ENCODE results near the gene CDC42EP4.

CDC42EP4 gene

GRCh38 chr17:73288534-73289302 is 23.1 kb downstream of the CDC42EP4 start:
- Histone ChIP-seq H3K9me3 (ENCODE audit: control insufficient read depth in 2 of 2, low read length in 2 of 2) (no peaks in the 10 kb centered on the region), H3K36me3 (ENCODE audit: control insufficient read depth in 2 of 2, insufficient read depth in 2 of 2, low read length in 2 of 2) (peaks cover 19 to 22% of the 10 kb centered on the region in 2 donors), H3K27me3 (ENCODE audit: control insufficient read depth in 2 of 2, insufficient read depth in 2 of 2, low read length in 2 of 2) (no peaks in the 10 kb centered on the region), H3K27ac (ENCODE audit: low read depth in 2 of 2, low read length in 2 of 2) (peak overlapping the region; percentile 74 to 80), H3K9ac (ENCODE audit: low read depth in 1 of 2, low read length in 2 of 2) (peak overlapping the region in 1 of 2 donors; percentile 14), H3K4me1 (ENCODE audit: control insufficient read depth in 2 of 2, insufficient read depth in 2 of 2, low read length in 2 of 2) (peaks cover 50 to 57% of the 10 kb centered on the region in 2 donors), H3K4me3 (ENCODE audit: low read length in 2 of 2) (no peak overlapping the region)

DNA sequence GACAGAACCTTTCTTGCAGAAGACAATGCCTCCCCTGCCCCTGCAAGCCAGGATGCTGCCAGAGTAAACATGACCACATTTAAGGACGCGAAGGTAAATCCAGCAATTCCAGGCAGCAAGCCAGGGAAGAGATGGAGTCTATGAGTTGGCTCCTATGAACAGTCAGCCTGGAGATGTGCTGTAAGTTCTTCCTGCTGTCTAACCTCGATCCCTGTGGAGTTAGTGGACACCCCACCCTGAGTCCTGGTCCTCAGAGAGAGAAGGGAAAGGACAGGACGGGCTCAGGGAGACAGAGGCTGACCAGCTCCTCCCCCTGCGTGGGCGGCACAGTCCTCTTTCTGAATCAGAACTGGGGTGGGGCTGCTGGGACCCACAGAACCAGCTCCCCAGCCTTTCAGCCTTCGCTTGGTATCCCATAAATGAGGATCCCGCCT is 24.9 kb downstream of the CDC42EP4 start:
- no peak overlapping the region for H3K27ac ChIP-seq (ENCODE audit: low read depth in 2 of 2, low read length in 2 of 2)
- H3K27me3 ChIP-seq (ENCODE audit: control insufficient read depth in 2 of 2, insufficient read depth in 2 of 2, low read length in 2 of 2) = no peaks in the 10 kb centered on the region
- H3K4me1 ChIP-seq (ENCODE audit: control insufficient read depth in 2 of 2, insufficient read depth in 2 of 2, low read length in 2 of 2) = peaks cover 41 to 43% of the 10 kb centered on the region in 2 donors
- no peak overlapping the region for H3K4me3 ChIP-seq (ENCODE audit: low read length in 2 of 2)
- H3K9me3 ChIP-seq (ENCODE audit: control insufficient read depth in 2 of 2, low read length in 2 of 2) = no peaks in the 10 kb centered on the region
- H3K9ac ChIP-seq (ENCODE audit: low read depth in 1 of 2, low read length in 2 of 2) = no peak overlapping the region
- H3K36me3 ChIP-seq (ENCODE audit: control insufficient read depth in 2 of 2, insufficient read depth in 2 of 2, low read length in 2 of 2) = peaks cover 19 to 23% of the 10 kb centered on the region in 2 donors

GRCh38 chr17:73285916-73286862 is 25.6 kb downstream of the CDC42EP4 start:
- Histone ChIP-seq H3K9ac (ENCODE audit: low read depth in 1 of 2, low read length in 2 of 2) (no peak overlapping the region), H3K36me3 (ENCODE audit: control insufficient read depth in 2 of 2, insufficient read depth in 2 of 2, low read length in 2 of 2) (peaks cover 19 to 23% of the 10 kb centered on the region in 2 donors), H3K27ac (ENCODE audit: low read depth in 2 of 2, low read length in 2 of 2) (no peak overlapping the region), H3K9me3 (ENCODE audit: control insufficient read depth in 2 of 2, low read length in 2 of 2) (no peaks in the 10 kb centered on the region), H3K27me3 (ENCODE audit: control insufficient read depth in 2 of 2, insufficient read depth in 2 of 2, low read length in 2 of 2) (no peaks in the 10 kb centered on the region), H3K4me3 (ENCODE audit: low read length in 2 of 2) (no peak overlapping the region), H3K4me1 (ENCODE audit: control insufficient read depth in 2 of 2, insufficient read depth in 2 of 2, low read length in 2 of 2) (peaks cover 34 to 36% of the 10 kb centered on the region in 2 donors)

GRCh38 chr17:73285603-73285908 is 26.2 kb downstream of the CDC42EP4 start:
- Histone ChIP-seq H3K9ac (ENCODE audit: low read depth in 1 of 2, low read length in 2 of 2) (no peak overlapping the region), H3K9me3 (ENCODE audit: control insufficient read depth in 2 of 2, low read length in 2 of 2) (no peaks in the 10 kb centered on the region), H3K36me3 (ENCODE audit: control insufficient read depth in 2 of 2, insufficient read depth in 2 of 2, low read length in 2 of 2) (peaks cover 19 to 23% of the 10 kb centered on the region in 2 donors), H3K4me1 (ENCODE audit: control insufficient read depth in 2 of 2, insufficient read depth in 2 of 2, low read length in 2 of 2) (peaks cover 27 to 30% of the 10 kb centered on the region in 2 donors), H3K27me3 (ENCODE audit: control insufficient read depth in 2 of 2, insufficient read depth in 2 of 2, low read length in 2 of 2) (no peaks in the 10 kb centered on the region), H3K27ac (ENCODE audit: low read depth in 2 of 2, low read length in 2 of 2) (no peak overlapping the region), H3K4me3 (ENCODE audit: low read length in 2 of 2) (no peak overlapping the region)

DNA sequence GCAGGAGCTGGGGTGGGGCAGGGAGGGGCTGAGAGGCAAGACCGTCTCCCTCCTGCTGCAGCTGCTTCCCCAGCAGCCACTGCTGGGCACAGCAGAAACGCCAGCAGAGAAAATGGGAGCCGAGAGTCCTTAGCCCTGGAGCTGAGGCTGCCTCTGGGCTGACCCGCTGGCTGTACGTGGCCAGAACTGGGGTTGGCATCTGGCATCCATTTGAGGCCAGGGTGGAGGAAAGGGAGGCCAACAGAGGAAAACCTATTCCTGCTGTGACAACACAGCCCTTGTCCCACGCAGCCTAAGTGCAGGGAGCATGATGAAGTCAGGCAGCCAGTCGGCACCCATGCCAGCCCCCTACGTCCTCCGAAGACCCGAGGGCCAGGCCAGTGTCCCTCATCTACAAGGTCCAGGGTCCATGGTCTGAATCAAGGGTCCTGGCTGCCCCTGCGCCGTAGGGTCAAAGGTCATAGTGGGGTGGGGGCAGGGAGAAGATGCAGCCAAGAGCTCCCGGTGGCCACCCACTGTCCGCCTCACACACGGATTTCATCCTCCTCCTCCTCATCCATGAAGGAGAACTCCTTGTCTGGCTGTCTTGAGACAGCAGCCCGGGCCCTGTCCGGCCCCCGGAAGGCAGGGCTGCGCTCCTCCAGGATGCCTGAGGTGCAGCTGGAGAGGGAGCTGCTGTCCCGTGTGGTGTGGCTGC is 26.7 kb downstream of the CDC42EP4 start:
- no peak overlapping the region for H3K4me3 ChIP-seq (ENCODE audit: low read length in 2 of 2)
- H3K36me3 ChIP-seq (ENCODE audit: control insufficient read depth in 2 of 2, insufficient read depth in 2 of 2, low read length in 2 of 2) = peaks cover 19 to 23% of the 10 kb centered on the region in 2 donors
- no peak overlapping the region for H3K27ac ChIP-seq (ENCODE audit: low read depth in 2 of 2, low read length in 2 of 2)
- no peak overlapping the region for H3K9ac ChIP-seq (ENCODE audit: low read depth in 1 of 2, low read length in 2 of 2)
- peaks cover 22 to 25% of the 10 kb centered on the region in 2 donors for H3K4me1 ChIP-seq (ENCODE audit: control insufficient read depth in 2 of 2, insufficient read depth in 2 of 2, low read length in 2 of 2)
- H3K27me3 ChIP-seq (ENCODE audit: control insufficient read depth in 2 of 2, insufficient read depth in 2 of 2, low read length in 2 of 2) = no peaks in the 10 kb centered on the region
- no peaks in the 10 kb centered on the region for H3K9me3 ChIP-seq (ENCODE audit: control insufficient read depth in 2 of 2, low read length in 2 of 2)

DNA sequence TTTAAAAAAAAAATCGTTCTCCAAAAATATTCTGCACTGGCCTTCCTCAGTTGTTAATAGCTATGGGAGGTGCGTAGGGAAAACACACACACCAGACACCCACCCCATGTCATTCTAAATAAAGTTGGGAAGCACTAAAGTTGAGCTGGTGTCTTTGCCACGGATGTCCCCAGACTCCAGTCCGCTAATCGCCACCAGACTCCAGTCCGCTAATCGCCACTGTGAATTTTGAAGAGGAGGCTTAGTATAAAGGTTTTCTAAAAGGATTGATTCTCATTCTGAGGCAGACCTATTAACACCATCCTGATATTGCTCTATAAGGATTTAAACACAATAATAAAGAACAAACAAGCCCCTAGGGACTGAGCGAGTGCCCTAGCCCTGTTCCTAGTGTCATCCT is 27.4 kb downstream of the CDC42EP4 start:
- no peak overlapping the region for H3K27ac ChIP-seq (ENCODE audit: low read depth in 2 of 2, low read length in 2 of 2)
- H3K9ac ChIP-seq (ENCODE audit: low read depth in 1 of 2, low read length in 2 of 2) = no peak overlapping the region
- no peak overlapping the region for H3K4me3 ChIP-seq (ENCODE audit: low read length in 2 of 2)
- no peaks in the 10 kb centered on the region for H3K27me3 ChIP-seq (ENCODE audit: control insufficient read depth in 2 of 2, insufficient read depth in 2 of 2, low read length in 2 of 2)
- peaks cover 18 to 25% of the 10 kb centered on the region in 2 donors for H3K4me1 ChIP-seq (ENCODE audit: control insufficient read depth in 2 of 2, insufficient read depth in 2 of 2, low read length in 2 of 2)
- peaks cover 19 to 23% of the 10 kb centered on the region in 2 donors for H3K36me3 ChIP-seq (ENCODE audit: control insufficient read depth in 2 of 2, insufficient read depth in 2 of 2, low read length in 2 of 2)
- no peaks in the 10 kb centered on the region for H3K9me3 ChIP-seq (ENCODE audit: control insufficient read depth in 2 of 2, low read length in 2 of 2)

- H3K4me3 ChIP-seq (ENCODE audit: low read length in 2 of 2) = no peak overlapping the region
- H3K9ac ChIP-seq (ENCODE audit: low read depth in 1 of 2, low read length in 2 of 2) = no peak overlapping the region
- no peak overlapping the region for H3K27ac ChIP-seq (ENCODE audit: low read depth in 2 of 2, low read length in 2 of 2)
- peaks cover 19 to 23% of the 10 kb centered on the region in 2 donors for H3K36me3 ChIP-seq (ENCODE audit: control insufficient read depth in 2 of 2, insufficient read depth in 2 of 2, low read length in 2 of 2)
- H3K27me3 ChIP-seq (ENCODE audit: control insufficient read depth in 2 of 2, insufficient read depth in 2 of 2, low read length in 2 of 2) = no peaks in the 10 kb centered on the region
- H3K4me1 ChIP-seq (ENCODE audit: control insufficient read depth in 2 of 2, insufficient read depth in 2 of 2, low read length in 2 of 2) = peaks cover 15 to 24% of the 10 kb centered on the region in 2 donors
- no peaks in the 10 kb centered on the region for H3K9me3 ChIP-seq (ENCODE audit: control insufficient read depth in 2 of 2, low read length in 2 of 2)
Observed at GRCh38 chr17:73283841-73284282, 27.9 kb downstream of the CDC42EP4 start.

DNA sequence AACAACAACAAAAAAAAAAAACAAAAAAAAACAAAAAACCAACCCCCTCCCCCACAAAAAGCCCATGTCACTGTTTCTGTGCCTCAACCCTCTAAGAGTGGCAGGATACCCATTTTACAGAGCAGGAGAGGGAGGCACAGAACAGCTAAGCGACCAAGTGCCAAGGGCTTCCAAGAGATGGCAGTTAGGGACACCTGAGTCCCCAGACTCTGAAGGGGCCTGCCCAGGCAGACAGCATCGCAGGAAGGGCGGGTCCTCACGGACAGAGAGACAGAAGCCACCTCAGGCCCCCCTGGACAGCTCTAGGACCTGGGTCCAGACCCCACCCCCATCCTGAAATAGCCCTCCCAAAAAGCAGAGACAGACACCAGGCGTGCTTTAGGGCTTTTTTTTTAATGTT is 28.6 kb downstream of the CDC42EP4 start:
- Histone ChIP-seq H3K27me3 (ENCODE audit: control insufficient read depth in 2 of 2, insufficient read depth in 2 of 2, low read length in 2 of 2) (no peaks in the 10 kb centered on the region), H3K27ac (ENCODE audit: low read depth in 2 of 2, low read length in 2 of 2) (no peak overlapping the region), H3K36me3 (ENCODE audit: control insufficient read depth in 2 of 2, insufficient read depth in 2 of 2, low read length in 2 of 2) (peaks cover 19 to 23% of the 10 kb centered on the region in 2 donors), H3K9me3 (ENCODE audit: control insufficient read depth in 2 of 2, low read length in 2 of 2) (no peaks in the 10 kb centered on the region), H3K4me3 (ENCODE audit: low read length in 2 of 2) (no peak overlapping the region), H3K9ac (ENCODE audit: low read depth in 1 of 2, low read length in 2 of 2) (no peak overlapping the region), H3K4me1 (ENCODE audit: control insufficient read depth in 2 of 2, insufficient read depth in 2 of 2, low read length in 2 of 2) (peaks cover 16 to 24% of the 10 kb centered on the region in 2 donors)

GRCh38 chr17:73282629-73283028 is 29.2 kb downstream of the CDC42EP4 start:
- Histone ChIP-seq H3K9me3 (ENCODE audit: control insufficient read depth in 2 of 2, low read length in 2 of 2) (no peaks in the 10 kb centered on the region), H3K4me1 (ENCODE audit: control insufficient read depth in 2 of 2, insufficient read depth in 2 of 2, low read length in 2 of 2) (peaks cover 14 to 23% of the 10 kb centered on the region in 2 donors), H3K9ac (ENCODE audit: low read depth in 1 of 2, low read length in 2 of 2) (no peak overlapping the region), H3K27ac (ENCODE audit: low read depth in 2 of 2, low read length in 2 of 2) (no peak overlapping the region), H3K27me3 (ENCODE audit: control insufficient read depth in 2 of 2, insufficient read depth in 2 of 2, low read length in 2 of 2) (no peaks in the 10 kb centered on the region), H3K4me3 (ENCODE audit: low read length in 2 of 2) (no peak overlapping the region), H3K36me3 (ENCODE audit: control insufficient read depth in 2 of 2, insufficient read depth in 2 of 2, low read length in 2 of 2) (peaks cover 19 to 23% of the 10 kb centered on the region in 2 donors)

All from mucosa of rectum (tissue), 2 donors.